Peyer's patch (tissue), 4 donors: ENCODE results near the gene ADAM30.

Experiments
- POLR2A ChIP-seq, 2 donors: fragments of 450-650 bp; IDR thresholded peaks; one replicate each; pipeline ENCODE4 v1.5.1; 2017; ENCODE audit warnings: antibody characterized with exemption in 2 of 2, mild to moderate bottlenecking in 2 of 2, moderate library complexity in 2 of 2
- TF ChIP-seq, protein P1 (sequence below), 6 experiments: fragments of 450-650 bp in 4 of 6; fragments of 200-600 bp in 2 of 6; sonication (generic) in 1 of 6; IDR thresholded peaks; one replicate each; pipeline ENCODE4 v1.5.1; 2017 to 2019; ENCODE audit warnings: antibody characterized with exemption in 6 of 6, mild to moderate bottlenecking in 3 of 6, moderate library complexity in 1 of 6

DNA sequence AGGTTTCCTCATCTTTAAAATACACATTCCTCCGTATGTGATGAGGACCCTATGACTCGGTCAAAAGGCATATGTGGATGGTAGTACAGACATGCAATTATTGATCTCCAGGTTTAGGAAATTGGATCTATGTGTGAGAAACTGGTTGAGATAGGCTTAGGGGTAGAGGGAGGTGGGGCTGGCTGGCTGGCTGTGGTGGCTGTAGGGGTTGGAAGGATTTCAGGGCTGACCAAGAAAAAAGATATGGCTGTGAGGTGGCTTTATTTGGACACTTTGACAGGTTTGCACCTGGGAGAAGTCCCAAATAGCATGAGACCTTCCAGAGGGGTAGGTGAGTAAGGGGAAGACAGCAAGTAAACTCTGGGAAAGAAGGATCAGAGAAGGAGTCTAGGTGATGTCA lies 39.6 kb upstream of the ADAM30 start:
- no peak for TF ChIP-seq POLR2A (IDR thresholded peaks at IDR 0.05)
- TF ChIP-seq, protein P1, sequence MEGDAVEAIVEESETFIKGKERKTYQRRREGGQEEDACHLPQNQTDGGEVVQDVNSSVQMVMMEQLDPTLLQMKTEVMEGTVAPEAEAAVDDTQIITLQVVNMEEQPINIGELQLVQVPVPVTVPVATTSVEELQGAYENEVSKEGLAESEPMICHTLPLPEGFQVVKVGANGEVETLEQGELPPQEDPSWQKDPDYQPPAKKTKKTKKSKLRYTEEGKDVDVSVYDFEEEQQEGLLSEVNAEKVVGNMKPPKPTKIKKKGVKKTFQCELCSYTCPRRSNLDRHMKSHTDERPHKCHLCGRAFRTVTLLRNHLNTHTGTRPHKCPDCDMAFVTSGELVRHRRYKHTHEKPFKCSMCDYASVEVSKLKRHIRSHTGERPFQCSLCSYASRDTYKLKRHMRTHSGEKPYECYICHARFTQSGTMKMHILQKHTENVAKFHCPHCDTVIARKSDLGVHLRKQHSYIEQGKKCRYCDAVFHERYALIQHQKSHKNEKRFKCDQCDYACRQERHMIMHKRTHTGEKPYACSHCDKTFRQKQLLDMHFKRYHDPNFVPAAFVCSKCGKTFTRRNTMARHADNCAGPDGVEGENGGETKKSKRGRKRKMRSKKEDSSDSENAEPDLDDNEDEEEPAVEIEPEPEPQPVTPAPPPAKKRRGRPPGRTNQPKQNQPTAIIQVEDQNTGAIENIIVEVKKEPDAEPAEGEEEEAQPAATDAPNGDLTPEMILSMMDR (IDR thresholded peaks at IDR 0.05), result no peak
